Naive B cell (primary cell): Measurements from ENCODE around the gene ZYX. TPM values are rescaled to one million over a fixed set of nuclear protein-coding genes. Genes with fewer than 3 reads are reported as not detected.
A peak's percentile ranks its signal among the peaks of the same experiment; 100 is the strongest.
"Not testable (repeated sequence)": the region's sequence is repeated elsewhere in the genome, so short reads cannot be mapped to it uniquely, and the experiment has no call there.

Experiments used
- ATAC-seq, 2 donors: fragments of 150-1000 bp; cut with Tn5 transposase; 2 replicates each; pipeline ENCODE4 v1.10.0; 2021; ENCODE audit warnings: low read depth in 2 of 2, mild to moderate bottlenecking in 2 of 2, moderate library complexity in 2 of 2
- DNase-seq: peaks from one replicate; pipeline ENCODE4 v3.0.0; 2022
- H3K27ac Mint-ChIP-seq, 6 donors: one replicate each; pipeline ENCODE4 v1.8.0; 2020 to 2022; ENCODE audit warnings: mild to moderate bottlenecking in 6 of 6, mixed read lengths in 6 of 6, moderate library complexity in 5 of 6, inconsistent platforms in 2 of 6
- H3K27me3 Mint-ChIP-seq, 3 donors: one replicate each; pipeline ENCODE4 v1.8.0; 2021 to 2022; ENCODE audit warnings: mixed read lengths in 3 of 3, mild to moderate bottlenecking in 1 of 3
- H3K36me3 Mint-ChIP-seq, 2 donors: one replicate each; pipeline ENCODE4 v1.8.0; 2020 to 2022; ENCODE audit warnings: mixed read lengths in 2 of 2, inconsistent platforms in 1 of 2, mild to moderate bottlenecking in 1 of 2
- H3K4me1 Mint-ChIP-seq, 3 donors: one replicate each; pipeline ENCODE4 v1.8.0; 2020 to 2022; ENCODE audit warnings: mixed read lengths in 3 of 3, inconsistent platforms in 1 of 3, mild to moderate bottlenecking in 1 of 3, moderate library complexity in 1 of 3
- H3K4me3 Mint-ChIP-seq, 8 donors: one replicate each; pipeline ENCODE4 v1.8.0; 2020 to 2022; ENCODE audit warnings: mild to moderate bottlenecking in 8 of 8, mixed read lengths in 8 of 8, moderate library complexity in 8 of 8, inconsistent platforms in 2 of 8
- H3K9me3 Mint-ChIP-seq, 7 donors: one replicate each; pipeline ENCODE4 v1.8.0; 2020 to 2022; ENCODE audit warnings: mixed read lengths in 7 of 7, mild to moderate bottlenecking in 5 of 7, inconsistent platforms in 2 of 7, moderate library complexity in 1 of 7
- polyA plus RNA-seq, 6 donors: library from polyadenylated mRNA; unstranded; fragments of 300-500 nt; fragmentation: Illumina TruSeq; gene quantifications; one replicate each; pipeline ENCODE4 v1.2.3, GENCODE V29; 2021; ENCODE audit warnings: low read depth in 6 of 6

The ZYX gene
- polyA plus RNA-seq, 6 donors from 2014 or later: 4.7 to 21.4 (median 12.2) TPM

- H3K4me3 Mint-ChIP-seq: peak overlapping the region in 1 of 8 donors; percentile 29
- ATAC-seq (no peak), DNase-seq (no peak)
- peaks cover 0 to 8% (median 0%) of the 10 kb centered on the region in 3 donors for H3K27me3 Mint-ChIP-seq
- H3K4me1 Mint-ChIP-seq: peaks cover 0 to 6% (median 4%) of the 10 kb centered on the region in 3 donors
- H3K36me3 Mint-ChIP-seq: no peaks in the 10 kb centered on the region
- H3K9me3 Mint-ChIP-seq: no peaks in the 10 kb centered on the region
- H3K27ac Mint-ChIP-seq: no peak overlapping the region
Measured at GRCh38 chr7:143399151-143399550, 18.0 kb downstream of the ZYX start.

DNA sequence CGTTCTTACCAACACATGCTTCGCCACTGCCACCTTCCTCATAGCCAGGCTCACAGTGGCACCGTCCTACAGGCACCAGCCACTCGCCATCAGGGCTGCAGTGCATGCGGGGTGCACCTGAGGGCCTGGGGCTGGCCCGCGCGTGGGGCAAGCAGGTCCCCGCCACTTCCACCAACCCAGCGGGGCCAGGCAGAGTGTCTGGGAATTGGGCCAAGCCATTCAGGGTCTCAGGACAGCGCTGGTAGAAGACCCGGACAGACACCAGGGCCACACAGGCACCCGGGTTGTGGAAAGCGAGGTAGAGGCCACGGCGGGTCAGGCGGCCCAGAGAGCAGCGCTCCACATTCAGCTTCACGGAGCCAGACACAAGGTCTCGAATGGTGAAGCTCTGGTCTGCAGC, 18.5 kb downstream of the ZYX start:
- no peaks in the 10 kb centered on the region for H3K9me3 Mint-ChIP-seq
- peaks cover 0 to 6% (median 4%) of the 10 kb centered on the region in 3 donors for H3K4me1 Mint-ChIP-seq
- H3K4me3 Mint-ChIP-seq: peak overlapping the region in 2 of 8 donors; percentile 29 to 35
- H3K27me3 Mint-ChIP-seq: peaks cover 0 to 8% (median 0%) of the 10 kb centered on the region in 3 donors
- peak overlapping the region in 1 of 6 donors; percentile 14 for H3K27ac Mint-ChIP-seq
- no peaks in the 10 kb centered on the region for H3K36me3 Mint-ChIP-seq
- DNase-seq (no peak), ATAC-seq (no peak)

- no peaks in the 10 kb centered on the region for H3K36me3 Mint-ChIP-seq
- DNase-seq (no peak), ATAC-seq (no peak)
- H3K9me3 Mint-ChIP-seq: no peaks in the 10 kb centered on the region
- no peaks in the 10 kb centered on the region for H3K27me3 Mint-ChIP-seq
- no peaks in the 10 kb centered on the region for H3K4me1 Mint-ChIP-seq
- no peak overlapping the region for H3K4me3 Mint-ChIP-seq
- H3K27ac Mint-ChIP-seq: no peak overlapping the region
Measured at GRCh38 chr7:143401265-143401664, 20.1 kb downstream of the ZYX start.

GRCh38 chr7:143402233-143402632, 21.1 kb downstream of the ZYX start:
- DNase-seq, H3K36me3 Mint-ChIP-seq, H3K27me3 Mint-ChIP-seq, H3K4me3 Mint-ChIP-seq, H3K9me3 Mint-ChIP-seq, H3K4me1 Mint-ChIP-seq, ATAC-seq: not testable (repeated sequence)
- H3K27ac Mint-ChIP-seq: peak overlapping the region in 1 of 6 donors; percentile 77

- Mint-ChIP-seq H3K4me3 (peak overlapping the region in 1 of 8 donors; percentile 53), H3K27me3 (peaks cover 12 to 21% (median 16%) of the 10 kb centered on the region in 3 donors), H3K9me3 (no peaks in the 10 kb centered on the region), H3K36me3 (no peaks in the 10 kb centered on the region), H3K4me1 (peaks cover 19 to 28% (median 28%) of the 10 kb centered on the region in 3 donors), H3K27ac (peak overlapping the region in 2 of 6 donors; percentile 14 to 58)
- ATAC-seq: no peak
- DNase-seq: no peak
Measured at GRCh38 chr7:143405173-143406001, 24.2 kb downstream of the ZYX start.

DNA sequence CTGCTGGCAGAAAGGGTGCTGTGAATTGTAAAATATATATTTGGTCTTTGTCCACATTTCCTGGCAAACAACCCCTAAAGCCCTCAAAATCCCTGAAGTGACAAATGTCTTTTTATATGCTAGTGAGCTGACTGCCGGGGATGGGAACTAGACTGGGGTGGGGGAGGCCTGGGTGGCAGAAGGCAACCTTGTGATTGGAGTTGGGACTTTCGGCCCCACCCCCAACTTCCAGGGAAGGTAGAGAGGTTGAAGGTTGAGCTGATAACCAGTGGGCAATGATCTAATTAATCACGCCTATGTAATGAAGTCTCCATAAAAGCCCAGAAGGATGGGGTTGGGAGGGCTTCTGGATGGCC, 24.8 kb downstream of the ZYX start:
- H3K4me1 Mint-ChIP-seq: peaks cover 24 to 34% (median 32%) of the 10 kb centered on the region in 3 donors
- peaks cover 15 to 22% (median 21%) of the 10 kb centered on the region in 3 donors for H3K27me3 Mint-ChIP-seq
- no peak overlapping the region for H3K4me3 Mint-ChIP-seq
- ATAC-seq (no peak), DNase-seq (no peak)
- H3K9me3 Mint-ChIP-seq: no peaks in the 10 kb centered on the region
- H3K27ac Mint-ChIP-seq: no peak overlapping the region
- no peaks in the 10 kb centered on the region for H3K36me3 Mint-ChIP-seq

DNA sequence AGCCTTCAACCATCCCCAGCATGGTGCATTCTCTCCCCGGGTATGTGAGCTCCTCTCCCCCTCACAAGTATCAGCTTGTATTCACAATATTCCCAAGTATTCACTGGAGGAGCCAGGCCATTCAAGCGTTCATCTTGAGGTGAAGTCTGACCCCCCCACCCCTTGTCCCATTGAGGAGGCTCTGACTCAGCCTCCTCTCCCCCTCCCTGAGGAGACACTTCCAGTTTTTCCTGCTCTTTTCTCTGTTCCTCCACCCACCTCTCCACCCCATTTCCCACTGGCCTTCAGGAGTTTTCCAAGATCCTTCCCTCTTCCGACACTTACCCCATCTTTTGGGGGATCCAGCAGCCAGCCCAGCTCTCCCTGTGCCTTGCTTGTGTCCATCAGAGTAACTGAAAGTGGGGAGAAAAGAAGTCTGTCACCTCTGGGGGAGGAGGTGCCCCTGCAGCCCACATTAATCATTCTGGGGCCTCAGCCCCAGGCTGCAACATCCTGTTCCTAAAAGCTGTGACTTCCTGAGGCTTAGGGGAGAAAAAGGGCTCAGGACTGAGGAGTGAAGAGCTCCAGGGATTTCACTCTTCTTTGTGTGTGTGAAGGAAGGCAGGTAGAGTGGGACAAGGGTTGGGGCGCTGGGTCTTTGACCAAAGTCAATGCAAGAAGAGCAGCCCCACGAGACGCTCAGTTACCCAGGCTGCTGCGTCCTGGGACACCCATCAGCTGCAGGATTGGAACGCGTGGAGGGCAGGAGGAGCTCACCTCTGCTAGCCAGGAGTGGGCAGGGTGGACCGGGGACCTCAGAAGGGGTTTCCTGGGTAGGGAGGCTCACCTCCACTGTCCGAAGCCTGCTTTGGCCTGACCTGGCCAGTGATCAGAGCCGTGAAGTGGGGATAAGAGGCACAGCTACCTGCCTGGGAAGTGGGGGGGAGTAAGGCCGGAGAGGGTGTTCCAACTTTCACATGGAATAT, 26.4 kb downstream of the ZYX start:
- peaks cover 30 to 37% (median 32%) of the 10 kb centered on the region in 3 donors for H3K27me3 Mint-ChIP-seq
- H3K27ac Mint-ChIP-seq: peak overlapping the region in 4 of 6 donors; percentile 16 to 89 (median 67)

DNA sequence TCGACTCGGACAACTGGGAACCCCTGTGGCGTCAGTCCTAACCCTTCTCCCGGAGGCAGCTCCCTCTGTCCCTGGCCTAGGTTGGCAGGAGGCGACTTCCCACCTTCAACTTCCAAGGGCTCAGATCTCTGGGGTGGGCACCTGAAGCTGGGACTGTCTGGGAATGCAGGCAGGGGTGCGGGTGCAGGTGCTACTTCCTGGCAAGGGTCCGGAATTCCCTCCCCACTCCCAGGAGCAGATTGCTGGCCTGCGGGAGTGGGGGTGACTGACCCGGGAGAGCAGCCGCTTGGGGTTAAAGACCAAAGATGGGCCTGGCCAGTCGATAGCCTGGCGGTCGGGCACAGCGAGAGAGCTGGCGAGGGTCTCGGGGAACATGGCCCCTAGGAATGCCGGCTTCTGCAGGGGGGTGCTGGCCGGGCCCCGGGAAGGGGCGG, 27.1 kb downstream of the ZYX start:
- DNase-seq (no peak), ATAC-seq (no peak)
- Mint-ChIP-seq H3K4me1 (peaks cover 24 to 34% (median 32%) of the 10 kb centered on the region in 3 donors), H3K27me3 (peaks cover 37 to 44% (median 39%) of the 10 kb centered on the region in 3 donors), H3K9me3 (no peaks in the 10 kb centered on the region), H3K4me3 (peak overlapping the region in 6 of 8 donors; percentile 23 to 86 (median 76)), H3K27ac (peak overlapping the region in 1 of 6 donors; percentile 51), H3K36me3 (no peaks in the 10 kb centered on the region)

More for the DNA sequence above, 26.4 kb downstream of the ZYX start:
- Mint-ChIP-seq H3K4me3 (peak overlapping the region in 7 of 8 donors; percentile 70 to 86 (median 77)), H3K9me3 (no peaks in the 10 kb centered on the region), H3K4me1 (peaks cover 24 to 34% (median 32%) of the 10 kb centered on the region in 3 donors), H3K36me3 (no peaks in the 10 kb centered on the region)
- DNase-seq (no peak), ATAC-seq (no peak)

DNA sequence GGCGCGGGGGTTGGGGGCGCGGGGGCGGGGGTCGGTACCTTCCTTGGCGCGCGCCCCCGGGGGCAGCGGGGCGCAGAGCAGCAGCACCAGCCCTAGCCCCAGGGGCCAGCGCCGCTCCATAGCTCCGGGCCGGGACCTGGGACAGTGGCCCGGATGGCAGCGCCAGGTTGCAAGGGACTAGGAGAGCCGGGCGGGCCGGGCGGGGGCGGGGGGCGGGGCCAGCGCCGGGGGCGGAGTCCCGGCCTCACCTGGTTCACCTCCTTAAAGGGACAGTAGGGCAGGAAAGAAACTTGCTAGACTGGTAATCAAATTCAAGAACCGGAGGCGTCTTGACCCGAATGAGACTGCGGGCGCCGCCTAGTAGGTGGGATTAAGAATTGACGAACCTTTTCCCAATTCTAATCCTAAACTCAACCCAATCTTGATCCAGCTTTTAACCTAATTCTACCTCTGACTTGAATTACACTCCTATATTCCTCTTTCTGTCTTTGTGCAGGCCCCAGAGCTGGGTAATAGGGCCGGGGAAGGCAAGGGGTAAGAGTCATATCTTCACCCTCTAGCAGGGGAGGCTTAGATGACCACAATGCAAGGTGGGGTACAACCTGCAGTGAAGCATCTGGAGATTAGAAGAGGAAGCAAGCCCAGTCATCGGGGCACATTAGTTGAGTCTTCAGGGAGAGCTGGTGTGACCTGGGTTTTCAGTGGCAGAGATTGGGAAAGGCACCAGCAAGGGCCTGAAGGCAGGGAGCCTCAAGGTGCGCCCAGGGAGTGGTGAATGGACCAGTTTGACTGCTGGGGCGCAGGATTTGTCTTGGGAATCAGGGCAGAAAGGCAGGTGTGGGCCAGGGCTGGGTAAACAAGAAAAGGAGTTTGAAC, 27.8 kb downstream of the ZYX start, which contains the start of gene EPHA1:
EPHA1 (minus strand) TSS at position 171 of the 876 bp plus-strand sequence; CDS start at position 120, 51 bp downstream.
- ATAC-seq (peak; percentile 64 to 72), DNase-seq (no peak)
- Mint-ChIP-seq H3K27ac (peak within 1 kb of the TSS in 2 of 6 donors; percentile 51 to 89), H3K27me3 (peaks cover 39 to 47% (median 43%) of the 10 kb centered on the region in 3 donors), H3K36me3 (no peaks in the 10 kb centered on the region), H3K4me3 (peak within 1 kb of the TSS; percentile 26 to 88 (median 76)), H3K4me1 (peaks cover 24 to 34% (median 32%) of the 10 kb centered on the region in 3 donors), H3K9me3 (no peaks in the 10 kb centered on the region)

DNA sequence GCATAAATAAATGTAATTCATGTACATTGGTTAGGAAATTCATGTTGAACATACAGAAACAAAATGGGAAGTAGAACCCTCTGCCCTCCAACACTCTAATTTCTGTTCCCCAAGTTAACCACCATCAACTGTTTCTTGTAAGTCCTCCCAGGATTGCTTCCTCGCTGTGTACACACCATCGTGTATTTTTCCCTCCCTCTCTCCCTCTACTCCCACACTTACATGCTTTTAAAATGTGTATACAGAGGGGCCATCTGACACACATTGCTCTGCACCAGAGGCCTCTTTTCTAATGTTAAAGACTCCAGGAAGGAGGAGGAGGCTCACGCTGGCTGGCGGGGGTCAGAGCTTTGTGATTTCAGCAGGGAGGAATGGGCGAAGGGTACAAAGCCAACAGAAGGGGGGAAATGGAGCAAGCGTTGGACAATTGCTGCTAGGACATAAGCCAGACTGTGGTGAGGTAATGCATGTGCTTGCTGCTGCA, 29.4 kb downstream of the ZYX start:
- Mint-ChIP-seq H3K27ac (peak overlapping the region in 1 of 6 donors; percentile 93), H3K27me3 (peaks cover 44 to 60% (median 55%) of the 10 kb centered on the region in 3 donors), H3K9me3 (no peaks in the 10 kb centered on the region), H3K4me3 (peak overlapping the region in 3 of 8 donors; percentile 11 to 61 (median 41)), H3K36me3 (no peaks in the 10 kb centered on the region), H3K4me1 (peaks cover 24 to 34% (median 32%) of the 10 kb centered on the region in 3 donors)
- DNase-seq (no peak), ATAC-seq (no peak)

GRCh38 chr7:143411976-143412708, 31.0 kb downstream of the ZYX start:
- Mint-ChIP-seq H3K27ac (peak overlapping the region in 1 of 6 donors; percentile 0), H3K4me1 (peaks cover 24 to 34% (median 32%) of the 10 kb centered on the region in 3 donors), H3K9me3 (no peaks in the 10 kb centered on the region), H3K27me3 (peaks cover 56 to 67% (median 61%) of the 10 kb centered on the region in 3 donors), H3K4me3 (no peak overlapping the region), H3K36me3 (no peaks in the 10 kb centered on the region)
- DNase-seq: no peak
- no peak for ATAC-seq
